Activated gamma-delta T cell treated with anti-CD3 and anti-CD28 coated beads, Interleukin-2, amount 50 U/mL, for 16 hours (primary cell): ENCODE results near the gene VN1R4.
"Not testable (repeated sequence)": the region's sequence is repeated elsewhere in the genome, so short reads cannot be mapped to it uniquely, and the experiment has no call there.

Experiments
- DNase-seq: peaks from one replicate; pipeline ENCODE4 v3.0.0-alpha.2; 2020; ENCODE audit warnings: low read depth

Gene VN1R4, protein sequence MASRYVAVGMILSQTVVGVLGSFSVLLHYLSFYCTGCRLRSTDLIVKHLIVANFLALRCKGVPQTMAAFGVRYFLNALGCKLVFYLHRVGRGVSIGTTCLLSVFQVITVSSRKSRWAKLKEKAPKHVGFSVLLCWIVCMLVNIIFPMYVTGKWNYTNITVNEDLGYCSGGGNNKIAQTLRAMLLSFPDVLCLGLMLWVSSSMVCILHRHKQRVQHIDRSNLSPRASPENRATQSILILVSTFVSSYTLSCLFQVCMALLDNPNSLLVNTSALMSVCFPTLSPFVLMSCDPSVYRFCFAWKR

DNA sequence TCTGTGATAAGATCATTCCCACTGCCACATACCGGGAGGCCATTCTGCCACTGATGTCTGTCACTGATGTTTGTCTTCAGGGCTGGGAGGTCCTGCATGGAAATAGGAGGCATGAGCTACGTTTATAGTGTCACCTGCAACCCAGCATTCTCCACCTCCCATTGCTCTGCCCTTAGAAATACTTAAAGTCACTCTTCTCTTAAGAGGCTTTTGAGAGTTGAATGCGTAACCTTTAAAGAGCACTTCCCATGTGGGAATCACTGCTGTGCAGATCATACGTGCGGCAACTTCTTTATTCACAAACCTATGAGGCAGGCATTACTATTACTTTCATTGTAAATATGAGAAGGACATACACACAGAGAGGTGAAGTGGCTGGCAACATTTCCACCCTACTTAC, at the start of gene VN1R4:
TSS of gene VN1R4 (minus strand) at position 101 of the 400 bp plus-strand sequence. CDS start at position 43, 58 bp downstream.
- DNase-seq, result not testable (repeated sequence)

- DNase-seq, result no peak
Observed at GRCh38 chr19:53311897-53312296, 44.4 kb upstream of the VN1R4 start.

GRCh38 chr19:53311044-53311443, 43.5 kb upstream of the VN1R4 start:
- no peak for DNase-seq

GRCh38 chr19:53308339-53308811, 40.9 kb upstream of the VN1R4 start:
- DNase-seq, result no peak

DNA sequence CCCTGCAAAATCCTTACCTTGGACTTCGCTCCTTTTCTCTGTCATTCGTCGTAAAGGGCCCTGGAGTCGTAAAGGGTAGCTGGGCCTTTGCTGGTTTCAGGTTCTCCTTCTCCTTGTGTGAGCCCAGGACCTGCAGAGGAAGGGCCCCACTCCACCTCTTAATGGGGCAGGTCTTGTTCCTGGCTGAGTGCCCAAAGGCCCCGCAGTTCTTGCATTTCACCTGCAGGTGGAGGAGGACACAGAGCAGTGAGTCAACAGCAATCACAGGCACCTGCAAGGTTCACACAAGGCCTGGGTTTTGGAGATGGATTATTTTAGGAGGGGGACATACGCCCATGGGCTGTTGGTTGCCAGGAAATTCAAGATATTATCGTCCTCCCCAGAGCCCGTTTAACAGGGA, 33.8 kb upstream of the VN1R4 start:
- not testable (repeated sequence) for DNase-seq

DNA sequence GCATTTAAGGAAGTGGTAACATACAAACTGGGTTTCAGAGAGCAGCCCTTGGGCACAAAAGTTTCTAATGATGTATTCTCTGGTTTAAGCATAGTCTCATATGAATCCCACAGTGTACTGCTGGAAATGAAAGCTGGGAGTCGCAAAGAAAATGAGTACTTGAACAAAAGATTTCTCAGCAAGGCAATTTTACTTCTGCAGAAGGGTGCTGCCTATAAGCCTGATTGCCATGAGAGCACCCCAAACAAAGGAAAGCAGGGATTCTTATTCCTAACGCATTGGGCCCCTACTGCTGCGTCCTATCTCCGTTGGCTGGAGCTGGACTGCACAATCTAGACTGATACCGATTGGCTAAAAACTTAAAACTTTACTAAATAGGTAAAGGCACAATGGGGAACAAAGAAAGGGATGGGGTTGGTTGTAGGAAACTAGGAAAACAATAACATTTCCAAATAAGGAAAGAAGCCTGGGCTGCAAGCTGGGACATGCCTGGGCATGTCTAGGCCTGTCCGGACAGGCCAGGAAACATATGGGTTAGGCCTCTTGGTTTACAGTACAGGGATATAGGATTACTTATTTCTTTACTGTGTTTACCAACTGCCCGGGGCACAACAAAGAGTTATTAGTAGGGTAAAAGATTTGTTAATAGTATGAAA, 27.4 kb upstream of the VN1R4 start:
- DNase-seq, result no peak

DNA sequence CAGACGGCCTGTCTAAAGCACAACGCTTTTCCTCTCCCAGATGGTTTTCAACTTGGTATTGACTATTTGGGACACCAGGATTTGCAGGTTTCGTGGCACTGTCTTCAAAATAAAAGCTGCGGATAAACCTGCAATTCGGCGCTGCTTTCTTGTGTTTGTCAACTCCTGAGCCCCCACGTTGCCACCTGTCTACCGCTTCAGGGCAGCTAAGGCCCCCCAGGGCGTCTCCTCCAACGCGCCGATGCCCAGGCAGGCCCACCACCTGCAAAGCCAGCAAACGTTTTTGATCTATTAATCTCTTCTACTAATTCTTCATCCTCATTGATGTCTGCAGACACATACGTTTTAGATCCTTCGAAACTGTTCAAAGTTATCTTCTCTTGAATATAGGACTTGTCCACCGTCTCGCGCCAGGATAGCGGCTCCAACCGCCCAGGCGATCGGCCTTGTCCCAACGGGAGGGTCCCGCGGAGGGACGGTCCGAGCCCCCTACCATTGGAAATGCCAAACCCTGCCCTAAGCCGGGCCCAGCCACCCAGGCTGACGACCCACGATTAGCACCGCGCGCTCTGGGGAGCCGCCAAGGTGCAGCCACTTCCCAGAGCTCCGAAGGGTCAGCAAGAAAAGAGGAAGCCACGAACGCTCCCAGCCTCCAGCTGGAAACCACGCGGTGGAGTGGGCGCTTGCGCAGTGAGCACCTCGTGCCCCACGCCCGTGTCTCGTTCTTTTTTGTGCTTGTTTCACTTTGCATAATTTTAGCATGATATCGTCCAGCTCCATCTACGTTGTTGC, 23.4 kb upstream of the VN1R4 start:
- DNase-seq, result no peak

GRCh38 chr19:53285087-53285486, 17.6 kb upstream of the VN1R4 start:
- DNase-seq, result no peak

- not testable (repeated sequence) for DNase-seq
Observed at GRCh38 chr19:53281947-53282346, 14.4 kb upstream of the VN1R4 start.

DNA sequence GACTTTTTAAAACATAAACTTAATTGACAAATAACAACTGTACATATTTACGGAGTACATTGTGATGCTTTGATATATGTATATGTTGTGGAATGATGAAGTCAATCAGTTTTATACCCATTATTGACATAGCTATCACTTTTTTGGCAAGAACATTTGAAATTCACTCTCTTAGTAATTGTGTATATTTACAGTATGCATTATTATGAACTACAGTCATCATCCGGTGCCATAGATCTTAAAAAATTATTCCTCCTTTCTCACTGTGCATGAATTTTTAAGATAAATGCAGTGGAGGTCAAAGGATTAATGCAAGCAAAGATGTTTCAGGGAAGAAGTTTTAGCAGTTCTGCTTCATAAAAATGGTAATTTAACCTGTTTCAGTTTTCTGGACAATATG, 8.0 kb upstream of the VN1R4 start:
- DNase-seq, result no peak

GRCh38 chr19:53272044-53272443, 4.5 kb upstream of the VN1R4 start:
- no peak for DNase-seq

- DNase-seq, result not testable (repeated sequence)
Observed at GRCh38 chr19:53269861-53270260, 2.3 kb upstream of the VN1R4 start.

- DNase-seq, result not testable (repeated sequence)
Observed at GRCh38 chr19:53257715-53258342, 9.7 kb downstream of the VN1R4 start, which contains the start of gene VN1R2. Gene VN1R2 (plus strand): TSS chr19:53258292. CDS start chr19:53258376, 84 bp downstream.

DNA sequence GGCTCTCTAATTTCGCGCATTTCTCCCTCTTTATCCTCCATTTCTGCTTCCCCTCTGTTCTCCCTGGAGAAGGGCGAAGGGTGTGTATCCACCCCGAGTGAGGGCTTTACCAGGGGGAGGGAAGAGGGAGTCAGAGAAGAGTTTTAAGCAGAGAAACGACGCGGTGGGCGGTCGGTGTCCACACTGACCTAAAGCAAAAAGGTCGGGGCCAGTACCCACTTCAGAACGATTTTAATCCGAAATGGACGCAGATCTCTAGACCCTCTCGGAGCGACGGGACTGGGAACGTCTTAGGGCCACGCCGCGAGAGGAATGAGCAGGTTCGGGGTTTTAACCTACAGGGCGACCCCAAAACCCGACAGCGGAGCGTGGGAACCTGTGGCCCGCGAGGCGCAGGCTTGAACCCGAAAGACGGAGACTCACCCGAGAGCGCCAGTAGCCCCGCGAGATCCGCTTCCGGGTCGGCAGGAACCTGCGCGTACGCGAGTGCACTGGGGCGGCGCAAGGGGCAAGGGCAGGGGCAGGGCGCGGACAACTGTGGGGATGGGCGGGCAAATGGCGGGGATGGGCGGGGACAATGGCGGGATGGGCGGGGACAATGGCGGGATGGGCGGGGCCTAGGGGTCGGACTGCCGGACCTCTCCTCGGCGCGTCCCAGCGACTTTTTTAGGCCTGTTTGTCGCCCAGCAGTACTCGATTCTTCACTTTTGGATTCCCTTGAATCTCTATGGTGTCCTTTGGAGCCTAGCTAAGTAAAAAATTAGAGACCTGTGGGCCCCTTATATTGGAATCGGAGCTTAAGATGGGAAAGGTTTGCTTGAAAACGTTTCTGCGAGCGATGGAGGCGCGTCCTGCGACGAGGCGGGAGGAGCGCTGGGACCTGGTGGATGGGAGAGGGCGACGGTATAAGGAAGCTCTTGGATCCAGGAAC, 12.8 kb downstream of the VN1R4 start, which contains the start of gene ZNF677:
TSS of gene ZNF677 (minus strand) at position 463 of the 931 bp plus-strand sequence. CDS start 3,323 bp downstream, outside the sequence.
- peak; percentile 78 for DNase-seq

GRCh38 chr19:53246498-53246897, 21.0 kb downstream of the VN1R4 start:
- no peak for DNase-seq

DNA sequence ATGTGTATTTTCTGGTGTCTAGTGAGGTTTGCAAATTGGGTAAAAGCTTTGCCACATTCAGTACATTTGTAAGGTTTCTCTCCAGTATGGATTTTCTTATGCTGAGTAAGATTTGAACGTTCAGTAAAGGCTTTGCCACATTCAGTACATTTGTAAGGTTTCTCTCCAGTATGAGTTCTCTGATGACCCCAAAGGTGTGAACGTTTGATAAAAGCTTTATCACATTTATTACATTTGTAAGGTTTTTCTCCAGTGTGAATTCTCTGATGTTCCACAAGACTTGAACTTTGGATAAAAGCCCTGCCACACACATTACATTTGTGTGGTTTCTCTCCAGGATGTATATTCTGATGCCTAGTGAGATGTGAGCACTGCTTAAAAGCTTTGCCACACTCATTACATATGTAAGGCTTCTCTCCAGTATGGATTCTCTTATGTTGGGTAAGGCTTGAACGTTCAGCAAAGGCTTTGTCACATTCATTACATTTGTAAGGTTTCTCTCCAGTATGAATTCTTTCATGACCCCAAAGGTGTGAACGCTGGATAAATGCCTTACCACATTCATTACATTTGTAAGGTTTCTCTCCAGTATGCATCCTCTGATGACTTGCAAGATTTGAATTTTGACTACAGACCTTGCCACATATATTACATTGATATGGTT, 30.3 kb downstream of the VN1R4 start:
- no peak for DNase-seq

DNA sequence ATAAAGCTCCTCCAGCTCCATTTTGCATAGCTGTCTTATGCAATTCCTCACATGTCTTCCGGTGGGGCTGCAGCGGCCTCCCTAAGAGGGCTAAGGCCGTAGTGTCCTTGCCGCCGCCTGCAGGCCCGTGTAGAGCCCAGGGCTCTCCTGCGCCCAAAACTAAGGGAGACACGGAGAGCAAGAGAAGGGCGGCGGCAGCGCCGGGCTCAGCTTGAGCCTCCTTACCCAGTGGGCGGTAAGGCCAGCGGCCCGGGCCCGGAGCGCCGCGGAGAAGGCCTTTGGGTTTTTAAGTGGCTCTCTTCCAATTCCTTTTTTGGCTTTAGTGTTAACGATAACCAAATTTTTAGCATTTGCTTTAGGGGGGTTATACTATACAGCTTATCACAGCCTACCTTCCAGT, 42.9 kb downstream of the VN1R4 start:
- no peak for DNase-seq

DNA sequence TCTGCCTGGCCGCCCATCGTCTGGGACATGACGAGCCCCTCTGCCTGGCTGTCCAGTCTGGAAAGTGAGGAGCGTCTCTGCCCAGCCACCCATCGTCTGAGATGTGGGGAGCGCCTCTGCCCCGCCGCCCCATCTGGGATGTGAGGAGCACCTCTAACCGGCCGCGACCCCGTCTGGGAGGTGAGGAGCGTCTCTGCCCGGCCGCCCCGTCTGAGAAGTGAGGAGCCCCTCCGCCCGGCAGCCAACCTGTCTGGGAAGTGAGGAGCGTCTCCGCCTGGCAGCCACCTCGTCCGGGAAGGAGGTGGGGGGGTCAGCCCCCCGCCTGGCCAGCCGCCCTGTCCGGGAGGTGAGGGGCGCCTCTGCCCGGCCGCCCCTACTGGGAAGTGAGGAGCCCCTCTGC, 44.8 kb downstream of the VN1R4 start:
- not testable (repeated sequence) for DNase-seq
